ENCODE data around the gene ZRANB3.

Gene ZRANB3

GRCh38 chr2:135552887-135553286 lies 21.9 kb upstream of the ZRANB3 start (continued):
- no peak for TF ChIP-seq CSRNP3 (CRISPR knock-in tag; IDR thresholded peaks at IDR 0.05)
- TF ChIP-seq TSHZ2 (CRISPR knock-in tag; IDR thresholded peaks at IDR 0.05) = no peak
- no peak for TF ChIP-seq ZFP3 (CRISPR knock-in tag; IDR thresholded peaks at IDR 0.05)
- no peak for TF ChIP-seq SNAI2 (CRISPR knock-in tag; IDR thresholded peaks at IDR 0.05)

GRCh38 chr2:135551356-135551755 lies 20.3 kb upstream of the ZRANB3 start:
- ATAC-seq = no peak
- TF ChIP-seq RARB (CRISPR knock-in tag; IDR thresholded peaks at IDR 0.05) = no peak
- no peak for TF ChIP-seq GLIS3 (CRISPR knock-in tag; IDR thresholded peaks at IDR 0.05)
- no peak for TF ChIP-seq ZC3H10 (CRISPR knock-in tag; IDR thresholded peaks at IDR 0.05)
- TF ChIP-seq ZNF70 (CRISPR knock-in tag; IDR thresholded peaks at IDR 0.05) = no peak
- TF ChIP-seq OSR1 (CRISPR knock-in tag; IDR thresholded peaks at IDR 0.05) = no peak
- TF ChIP-seq TCF4 (CRISPR knock-in tag; IDR thresholded peaks at IDR 0.05; ENCODE audit: borderline replicate concordance) = no peak
- no peak for TF ChIP-seq SNAI2 (CRISPR knock-in tag; IDR thresholded peaks at IDR 0.05)
- TF ChIP-seq TOX (CRISPR knock-in tag; IDR thresholded peaks at IDR 0.05; ENCODE audit: borderline replicate concordance) = no peak
- no peak for TF ChIP-seq ZNF8 (CRISPR knock-in tag; IDR thresholded peaks at IDR 0.05)
- no peak for TF ChIP-seq ZNF565 (CRISPR knock-in tag; conservative IDR thresholded peaks at IDR 0.05; ENCODE audit: low read depth)
- TF ChIP-seq ESRRG (CRISPR knock-in tag; IDR thresholded peaks at IDR 0.05) = no peak
- no peak for TF ChIP-seq CREB5 (CRISPR knock-in tag; IDR thresholded peaks at IDR 0.05; ENCODE audit: low read depth)
- no peak for TF ChIP-seq ZFP30 (CRISPR knock-in tag; IDR thresholded peaks at IDR 0.05)
- TF ChIP-seq CSDC2 (CRISPR knock-in tag; IDR thresholded peaks at IDR 0.05) = no peak
- no peak for TF ChIP-seq PPARA (CRISPR knock-in tag; IDR thresholded peaks at IDR 0.05; ENCODE audit: borderline replicate concordance)
- TF ChIP-seq ARNTL (CRISPR knock-in tag; IDR thresholded peaks at IDR 0.05; ENCODE audit: borderline replicate concordance, low read depth) = no peak
- TF ChIP-seq BACH2 (CRISPR knock-in tag; IDR thresholded peaks at IDR 0.05; ENCODE audit: borderline replicate concordance) = no peak
- TF ChIP-seq TSHZ2 (CRISPR knock-in tag; IDR thresholded peaks at IDR 0.05) = no peak
- TF ChIP-seq CSRNP3 (CRISPR knock-in tag; IDR thresholded peaks at IDR 0.05) = no peak
- TF ChIP-seq PATZ1 (CRISPR knock-in tag; IDR thresholded peaks at IDR 0.05; ENCODE audit: borderline replicate concordance) = no peak

Measured in SK-N-SH treated with all-trans-retinoic acid at 6 μM for 48 hours (cell line).